Measurements from ENCODE around the gene SMPDL3B. TPM values are rescaled to one million over a fixed set of nuclear protein-coding genes. Genes with fewer than 3 reads are reported as not detected.
A peak's percentile ranks its signal among the peaks of the same experiment; 100 is the strongest.
"Not testable (repeated sequence)": the region's sequence is repeated elsewhere in the genome, so short reads cannot be mapped to it uniquely, and the experiment has no call there.

SMPDL3B gene
- total and polyA plus RNA-seq, 2 of the 13 experiments (the other 11 are each of a cell fraction or from before 2014, with no cell fraction given) = 0.29 to 1.3 TPM

DNA sequence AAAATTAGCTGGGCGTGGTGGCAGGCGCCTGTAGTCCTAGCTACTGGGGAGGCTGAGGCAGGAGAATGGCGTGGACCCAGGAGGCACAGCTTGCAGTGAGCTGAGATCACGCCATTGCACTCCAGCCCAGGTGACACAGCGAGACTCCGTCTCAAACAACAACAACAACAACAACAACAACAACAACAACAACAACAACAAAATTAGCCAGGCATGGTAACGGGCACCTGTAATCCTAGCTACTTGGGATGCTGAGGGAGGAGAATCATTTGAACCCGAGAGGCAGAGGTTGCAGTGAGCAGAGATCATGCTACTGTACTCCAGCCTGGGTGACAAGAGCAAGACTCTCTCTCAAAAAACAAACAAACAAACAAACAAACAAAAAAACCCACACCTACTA lies 68.3 kb downstream of the SMPDL3B start:
- CTCF ChIA-PET (ENCODE audit: low intra/inter-chr PET ratio, low total read pairs) = not testable (repeated sequence)

More for the DNA sequence above, 68.3 kb downstream of the SMPDL3B start:
- H3K27ac ChIP-seq (ENCODE audit: extremely low read length, insufficient read depth, low read length); FAIRE-seq; H2AFZ ChIP-seq (ENCODE audit: low read length); intact Hi-C loops (cut with micrococcal nuclease; ENCODE audit: unreplicated experiment); DNase-seq (ENCODE audit: low spot score); POLR2A ChIA-PET; in situ Hi-C loops (cut with HindIII; ENCODE audit: extremely low pct_ligation_motif_present, low pct_unique_long_range_greater_than_20kb); H3K79me2 ChIP-seq (ENCODE audit: insufficient read depth, low read length); H3K9ac ChIP-seq (ENCODE audit: insufficient read depth, low read depth, low read length); H3K4me3 ChIP-seq (replicated peaks in 1 of 3; ENCODE audit: insufficient read depth in 1 of 3, low read depth in 2 of 3, low read length in 3 of 3); ATAC-seq; H4K20me1 ChIP-seq (ENCODE audit: insufficient read depth, low read length); H3K27me3 ChIP-seq (ENCODE audit: control insufficient read depth in 1 of 2, insufficient read depth in 2 of 2, low read length in 2 of 2); H3K9me3 ChIP-seq (ENCODE audit: low read length); H3K4me1 ChIP-seq (ENCODE audit: insufficient read depth, low read length); BruUV-seq (replicated peaks); H3K4me2 ChIP-seq (ENCODE audit: low read depth, low read length); TF ChIP-seq FOXP1 (CRISPR knock-in tag; IDR thresholded peaks at IDR 0.05): not testable (repeated sequence)
- 99% methylated on average over 8 of the region's 8 CpGs for WGBS (ENCODE audit: low lambda C conversion rate)
- peaks cover 5 to 28% of the 10 kb centered on the region in 2 experiments; a peak in 3 of 5 replicates for H3K36me3 ChIP-seq (replicated peaks in 1 of 2; ENCODE audit: control insufficient read depth in 1 of 2, insufficient read depth in 2 of 2, low read length in 2 of 2)
- TF ChIP-seq FOXP1 (IDR thresholded peaks at IDR 0.05) = peak; percentile 84

Other genes with a start within 250 kb of the SMPDL3B start
- 15.7 and 18.8 TPM in 2 replicates for gene FAM76A, start 209.0 kb upstream of the SMPDL3B start, total RNA-seq (2016; rRNA removed; fragmentation: Illumina TruSeq; extraction: Trizol)
- 4.2 and 4.6 TPM in 2 replicates for gene FAM76A, start 209.0 kb upstream of the SMPDL3B start, polyA plus RNA-seq (2011; rRNA removed)
- gene STX12, start 161.8 kb upstream of the SMPDL3B start, total RNA-seq (2016; rRNA removed; fragmentation: Illumina TruSeq; extraction: Trizol) = 16.3 and 19.7 TPM in 2 replicates
- 6.3 and 9.0 TPM in 2 replicates for gene STX12, start 161.8 kb upstream of the SMPDL3B start, polyA plus RNA-seq (2011; rRNA removed)
- gene PPP1R8, start 104.2 kb upstream of the SMPDL3B start, total RNA-seq (2016; rRNA removed; fragmentation: Illumina TruSeq; extraction: Trizol) = 62.2 and 98.1 TPM in 2 replicates
- 35.5 and 38.3 TPM in 2 replicates for gene PPP1R8, start 104.2 kb upstream of the SMPDL3B start, polyA plus RNA-seq (2011; rRNA removed)
- 0.38 and 0.46 TPM in 2 replicates for gene THEMIS2, start 62.5 kb upstream of the SMPDL3B start, total RNA-seq (2016; rRNA removed; fragmentation: Illumina TruSeq; extraction: Trizol)
- 1.2 and 1.5 TPM in 2 replicates for gene THEMIS2, start 62.5 kb upstream of the SMPDL3B start, polyA plus RNA-seq (2011; rRNA removed)
- 43.4 and 60.0 TPM in 2 replicates for gene RPA2, start 20.4 kb upstream of the SMPDL3B start, total RNA-seq (2016; rRNA removed; fragmentation: Illumina TruSeq; extraction: Trizol)
- gene RPA2, start 20.4 kb upstream of the SMPDL3B start, polyA plus RNA-seq (2011; rRNA removed) = 19.0 and 21.4 TPM in 2 replicates
- 2.9 and 5.4 TPM in 2 replicates for gene XKR8, start 25.0 kb downstream of the SMPDL3B start, total RNA-seq (2016; rRNA removed; fragmentation: Illumina TruSeq; extraction: Trizol)
- 5.7 and 6.3 TPM in 2 replicates for gene XKR8, start 25.0 kb downstream of the SMPDL3B start, polyA plus RNA-seq (2011; rRNA removed)
- gene EYA3, start 153.6 kb downstream of the SMPDL3B start, total RNA-seq (2016; rRNA removed; fragmentation: Illumina TruSeq; extraction: Trizol) = 19.7 and 26.3 TPM in 2 replicates
- gene EYA3, start 153.6 kb downstream of the SMPDL3B start, polyA plus RNA-seq (2011; rRNA removed) = 12.2 and 13.9 TPM in 2 replicates
- gene PTAFR, start 241.7 kb downstream of the SMPDL3B start, total RNA-seq (2016; rRNA removed; fragmentation: Illumina TruSeq; extraction: Trizol) = 0.18 and 0.27 TPM in 2 replicates
- 22.8 and 24.0 TPM in 2 replicates for gene PTAFR, start 241.7 kb downstream of the SMPDL3B start, polyA plus RNA-seq (2011; rRNA removed)